SK-N-SH treated with all-trans-retinoic acid at 6 μM for 48 hours (cell line): ENCODE measurements around the gene TWNK.
"Not testable (repeated sequence)": the region's sequence is repeated elsewhere in the genome, so short reads cannot be mapped to it uniquely, and the experiment has no call there.

ENCODE experiments used
- ARNTL ChIP-seq: fragments of 450-650 bp; formaldehyde crosslinking; IDR thresholded peaks from 2 replicates; pipeline ENCODE4 v1.5.0; 2020; ENCODE audit warnings: low read depth, mild to moderate bottlenecking, moderate library complexity, borderline replicate concordance
- CREB5 ChIP-seq: fragments of 250-450 bp; sonication (Bioruptor Pico); IDR thresholded peaks from 2 replicates; pipeline ENCODE4 v1.5.1; 2020; ENCODE audit warnings: low read depth, mild to moderate bottlenecking, moderate library complexity
- PATZ1 ChIP-seq: fragments of 250-450 bp; sonication (Bioruptor Pico); IDR thresholded peaks from 2 replicates; pipeline ENCODE4 v1.8.0; 2020; ENCODE audit warnings: mild to moderate bottlenecking, moderate library complexity, borderline replicate concordance
- POU6F1 ChIP-seq: fragments of 250-450 bp; sonication (Bioruptor Pico); IDR thresholded peaks from 2 replicates; pipeline ENCODE4 v1.8.0; 2021; ENCODE audit warnings: low read depth, mild to moderate bottlenecking, moderate library complexity, borderline replicate concordance
- RARB ChIP-seq: fragments of 250-450 bp; sonication (Bioruptor Pico); IDR thresholded peaks from 2 replicates; pipeline ENCODE4 v1.8.0; 2021; ENCODE audit warnings: mild to moderate bottlenecking, moderate library complexity
- TOX ChIP-seq: fragments of 250-450 bp; sonication (Bioruptor Pico); IDR thresholded peaks from 2 replicates; pipeline ENCODE4 v1.8.0; 2021; ENCODE audit warnings: mild to moderate bottlenecking, moderate library complexity, borderline replicate concordance
- ZFP30 ChIP-seq: fragments of 450-650 bp; formaldehyde crosslinking; IDR thresholded peaks from 2 replicates; pipeline ENCODE4 v1.5.0; 2022; ENCODE audit warnings: mild to moderate bottlenecking, moderate library complexity

- TF ChIP-seq CREB5; PATZ1 (CRISPR knock-in tag); ARNTL; ZFP30 (CRISPR knock-in tag); RARB; TOX; POU6F1 (CRISPR knock-in tag): not testable (repeated sequence)
Observed at GRCh38 chr10:101034404-101034803, 47.1 kb downstream of the TWNK start.
